SK-N-SH (cell line): ENCODE measurements around the gene GPN1. TPM values are rescaled to one million over a fixed set of nuclear protein-coding genes. Genes with fewer than 3 reads are reported as not detected.
A peak's percentile ranks its signal among the peaks of the same experiment; 100 is the strongest.
"Not testable (repeated sequence)": the region's sequence is repeated elsewhere in the genome, so short reads cannot be mapped to it uniquely, and the experiment has no call there.

ENCODE experiments used
- CTCF ChIA-PET: fragments of 300-600, 350-600 bp; formaldehyde crosslinking; extraction: SDS; loops from one replicate; lab custom pipeline; 2021; lab: Yijun Ruan, JAX
- POLR2A ChIA-PET: fragments of 350-600 bp; sonication (Branson Sonifier 250); formaldehyde crosslinking; extraction: SDS; loops from one replicate; lab custom pipeline; 2020; ENCODE audit warnings: antibody characterized with exemption, inconsistent platforms; lab: Yijun Ruan, JAX
- DNase-seq: peaks from one replicate; pipeline ENCODE4 v3.0.0; 2012
- H2AFZ ChIP-seq: fragments of 200-600 bp; sonication (generic); 2 replicates; pipeline ENCODE4 v1.8.1; 2016; ENCODE audit warnings: antibody characterized with exemption, mild to moderate bottlenecking, low read depth
- H3F3A ChIP-seq: fragments of 200-600 bp; sonication (generic); replicated peaks from 2 replicates; pipeline ENCODE3; 2016; ENCODE audit warnings: antibody characterized with exemption, mild to moderate bottlenecking; ENCODE audit not compliant: insufficient read depth
- H3K27ac ChIP-seq, 2 experiments: fragments of 200-500 bp in 1 of 2; fragments of 200-600 bp in 1 of 2; sonication (Bioruptor generic) in 1 of 2; sonication (generic), shearing (Covaris generic) in 1 of 2; 2 replicates each; pipeline versions ENCODE4 v1.5.1 to v1.6.1; 2014 to 2016; ENCODE audit warnings: low read depth in 2 of 2, inconsistent platforms in 1 of 2, low read length in 1 of 2, mild to moderate bottlenecking in 1 of 2, mixed read lengths in 1 of 2
- H3K27me3 ChIP-seq: fragments of 200-600 bp; sonication (generic), shearing (Covaris generic); 2 replicates; pipeline ENCODE4 v1.6.1; 2016; ENCODE audit warnings: mixed run types; ENCODE audit not compliant: insufficient read depth
- H3K36me3 ChIP-seq, 2 experiments: fragments of 200-500 bp in 1 of 2; fragments of 200-600 bp in 1 of 2; sonication (Bioruptor generic) in 1 of 2; sonication (generic) in 1 of 2; replicated peaks in 1 of 2; 2 replicates each; pipeline versions ENCODE3 to v1.5.1; 2014 to 2016; ENCODE audit warnings: low read length in 1 of 2, mild to moderate bottlenecking in 1 of 2; ENCODE audit not compliant: insufficient read depth in 2 of 2, control insufficient read depth in 1 of 2
- H3K4me1 ChIP-seq, 2 experiments: fragments of 200-500 bp in 1 of 2; fragments of 200-600 bp in 1 of 2; sonication (Bioruptor generic) in 1 of 2; sonication (generic), shearing (Covaris generic) in 1 of 2; 2 replicates each; pipeline versions ENCODE4 v1.5.1 to v1.6.1; 2014 to 2016; ENCODE audit warnings: low read depth in 1 of 2, low read length in 1 of 2, mixed run types in 1 of 2; ENCODE audit not compliant: insufficient read depth in 2 of 2, control insufficient read depth in 1 of 2
- H3K4me2 ChIP-seq: fragments of 200-600 bp; sonication (generic), shearing (Covaris generic); 2 replicates; pipeline ENCODE4 v1.6.1; 2017; ENCODE audit warnings: mixed run types
- H3K4me3 ChIP-seq, 2 experiments: fragments of 200-500 bp in 1 of 2; fragments of 200-600 bp in 1 of 2; sonication (Bioruptor generic) in 1 of 2; sonication (generic), shearing (Covaris generic) in 1 of 2; 2 replicates each; pipeline versions ENCODE4 v1.5.1 to v1.8.1; 2014 to 2016; ENCODE audit warnings: low read depth in 2 of 2, inconsistent platforms in 1 of 2, low read length in 1 of 2, mild to moderate bottlenecking in 1 of 2, mixed read lengths in 1 of 2, moderate library complexity in 1 of 2
- H3K79me2 ChIP-seq: fragments of 200-600 bp; sonication (generic); 2 replicates; pipeline ENCODE4 v1.8.1; 2017; ENCODE audit warnings: mild to moderate bottlenecking; ENCODE audit not compliant: insufficient read depth
- H3K9ac ChIP-seq: fragments of 200-600 bp; sonication (generic); 2 replicates; pipeline ENCODE4 v1.6.1; 2017; ENCODE audit warnings: mixed run types
- H3K9me2 ChIP-seq: fragments of 200-600 bp; sonication (generic); 2 replicates; pipeline ENCODE4 v1.6.1; 2017; ENCODE audit warnings: mixed run types
- H3K9me3 ChIP-seq: fragments of 200-600 bp; sonication (generic); 2 replicates; pipeline ENCODE4 v1.6.1; 2017; ENCODE audit warnings: mixed run types, mild to moderate bottlenecking, moderate library complexity
- H4K20me1 ChIP-seq: fragments of 200-600 bp; sonication (generic); 2 replicates; pipeline ENCODE4 v1.6.1; 2017; ENCODE audit warnings: mild to moderate bottlenecking, mixed run types; ENCODE audit not compliant: insufficient read depth
- CHD2 ChIP-seq: fragments of 150-350 bp; IDR thresholded peaks from 2 replicates; pipeline ENCODE4 v1.6.1; 2018; ENCODE audit warnings: low read length; ENCODE audit not compliant: partially characterized antibody
- ELF1 ChIP-seq: IDR thresholded peaks from 2 replicates; pipeline ENCODE4 v1.4.0; 2012
- EP300 ChIP-seq, 2 experiments: IDR thresholded peaks; 2 replicates each; pipeline versions ENCODE4 v1.4.0 to v1.6.1; 2012; ENCODE audit warnings: borderline replicate concordance in 1 of 2, low read depth in 1 of 2, low read length in 1 of 2
- FOSL2 ChIP-seq: IDR thresholded peaks from 2 replicates; pipeline ENCODE4 v1.4.0; 2012; ENCODE audit warnings: low read depth, mild to moderate bottlenecking, moderate library complexity, borderline replicate concordance
- FOXJ3 ChIP-seq: sonication (generic); formaldehyde crosslinking; IDR thresholded peaks from 2 replicates; pipeline ENCODE4 v1.5.1; 2020; ENCODE audit warnings: mild to moderate bottlenecking, missing genetic modification reagents
- GABPA ChIP-seq: IDR thresholded peaks from 2 replicates; pipeline ENCODE4 v1.4.0; 2012; ENCODE audit warnings: low read depth, mild to moderate bottlenecking
- GATA2 ChIP-seq: sonication (generic); formaldehyde crosslinking; IDR thresholded peaks from 2 replicates; pipeline ENCODE4 v1.5.0; 2020; ENCODE audit warnings: mild to moderate bottlenecking, missing genetic modification reagents
- JUND ChIP-seq: IDR thresholded peaks from 2 replicates; pipeline ENCODE4 v1.4.0; 2012
- NRF1 ChIP-seq: IDR thresholded peaks from 2 replicates; pipeline ENCODE4 v1.6.1; 2012; ENCODE audit warnings: low read depth, mild to moderate bottlenecking, low read length
- PBX3 ChIP-seq: IDR thresholded peaks from 2 replicates; pipeline ENCODE4; 2012
- POLR2AphosphoS5 ChIP-seq: IDR thresholded peaks from 2 replicates; pipeline ENCODE4 v1.6.1; 2012; ENCODE audit warnings: low read depth, low read length
- RAD21 ChIP-seq: IDR thresholded peaks from 2 replicates; pipeline ENCODE4 v1.6.1; 2012; ENCODE audit warnings: mild to moderate bottlenecking, low read length
- RCOR1 ChIP-seq: fragments of 150-350 bp; IDR thresholded peaks from 2 replicates; pipeline ENCODE4 v1.6.1; 2017; ENCODE audit warnings: antibody characterized with exemption, low read length
- REST ChIP-seq: IDR thresholded peaks from 2 replicates; pipeline ENCODE4 v1.6.1; 2012; ENCODE audit warnings: mild to moderate bottlenecking, low read depth, low read length, moderate library complexity
- RFX5 ChIP-seq: IDR thresholded peaks from 2 replicates; pipeline ENCODE4 v1.6.1; 2012; ENCODE audit warnings: mild to moderate bottlenecking, improper control_type of control experiment, low read length
- SMC3 ChIP-seq: IDR thresholded peaks from 2 replicates; pipeline ENCODE4 v1.6.1; 2012; ENCODE audit warnings: low read depth, low read length, improper control_type of control experiment
- TAF1 ChIP-seq: IDR thresholded peaks from 2 replicates; pipeline ENCODE4 v1.6.1; 2012; ENCODE audit warnings: low read depth, mild to moderate bottlenecking, low read length, moderate library complexity, borderline replicate concordance
- TCF12 ChIP-seq: IDR thresholded peaks from 2 replicates; pipeline ENCODE4 v1.4.0; 2012
- USF1 ChIP-seq: IDR thresholded peaks from 2 replicates; pipeline ENCODE4 v1.4.0; 2012; ENCODE audit warnings: low read depth, borderline replicate concordance
- USF2 ChIP-seq: fragments of 150-350 bp; IDR thresholded peaks from 2 replicates; pipeline ENCODE4 v1.6.1; 2017; ENCODE audit warnings: antibody characterized with exemption, low read length, low read depth, borderline replicate concordance
- WGBS: methylation state at CpG from one replicate; pipeline ENCODE4 v1.1.6; 2017; ENCODE audit warnings: low lambda C conversion rate; 5-methylcytosine and 5-hydroxymethylcytosine counted together
- polyA plus RNA-seq, 3 experiments: library from polyadenylated mRNA; depleted of rRNA; stranded (reverse); fragments of >200 nt; gene quantifications; 2 replicates each; pipeline ENCODE4 v1.2.3, GENCODE V29; 2012

The GPN1 gene
- polyA plus RNA-seq, 1 of the 3 experiments (the other 2 are of a cell fraction) = 74.0 TPM

- DNase-seq, H4K20me1 ChIP-seq, POLR2A ChIA-PET, H3K9me3 ChIP-seq, H3K4me3 ChIP-seq, H3K27me3 ChIP-seq, H3K9me2 ChIP-seq, H3K79me2 ChIP-seq: not testable (repeated sequence)
- CTCF ChIA-PET = interaction anchor here (0.6 to 17.5 kb wide), 46 partner anchors 9 to 799 kb away, joined by 3 to 333 read pairs (median 6); partner anchors contain the start of genes CCDC121, FNDC4, GPN1 and IFT172
- Histone ChIP-seq H3K27ac (peak overlapping the region; percentile 18 to 93; a peak in 3 of 4 replicates), H2AFZ (0 out of 2 replicates have a peak overlapping the region, but pooled peaks have one; percentile 48), H3K9ac (peak overlapping the region; percentile 55), H3F3A (peaks cover 29% of the 10 kb centered on the region), H3K4me2 (peak overlapping the region; percentile 56), H3K36me3 (peaks cover 35 to 39% of the 10 kb centered on the region in 2 experiments), H3K4me1 (peaks cover 0 to 19% of the 10 kb centered on the region in 2 experiments; a peak in 2 of 4 replicates)
- TF ChIP-seq JUND (peak; percentile 76), FOSL2 (peak; percentile 69; the same call in 1 of the 2 replicates), TCF12 (peak; percentile 23; the same call in 1 of the 2 replicates)
- 64% methylated on average over 7 of the region's 7 CpGs for WGBS
These were observed 53.5 kb downstream of the GPN1 start for GRCh38 chr2:27682334-27682771.

GRCh38 chr2:27683390-27684071 lies 54.7 kb downstream of the GPN1 start:
- Histone ChIP-seq H3K36me3 (peaks cover 38 to 39% of the 10 kb centered on the region in 2 experiments), H3F3A (peaks cover 29% of the 10 kb centered on the region), H3K4me3 (peak overlapping the region in 1 of 2 experiments; percentile 34; a peak in 1 of 4 replicates), H3K9me2 (no peaks in the 10 kb centered on the region), H3K9me3 (no peaks in the 10 kb centered on the region), H4K20me1 (no peaks in the 10 kb centered on the region), H3K4me2 (peak overlapping the region; percentile 56; the same call in 1 of the 2 replicates), H3K27ac (peak overlapping the region in 1 of 2 experiments; percentile 93; a peak in 2 of 4 replicates), H2AFZ (peak overlapping the region; percentile 64), H3K79me2 (no peaks in the 10 kb centered on the region), H3K4me1 (peaks cover 0 to 19% of the 10 kb centered on the region in 2 experiments; a peak in 2 of 4 replicates), H3K27me3 (no peaks in the 10 kb centered on the region), H3K9ac (peak overlapping the region; percentile 32; the same call in 1 of the 2 replicates)
- DNase-seq = peak; percentile 78
- POLR2A ChIA-PET = interaction anchor here (0.9 to 1.0 kb wide), 2 partner anchors 23 to 274 kb away, joined by 3 read pairs; partner anchors contain the start of gene PPM1G
- WGBS = 26% methylated on average over 9 of the region's 9 CpGs
- CTCF ChIA-PET = interaction anchor here (0.5 to 17.5 kb wide), 129 partner anchors 10 to 1159 kb away, joined by 3 to 333 read pairs (median 4); partner anchors contain the start of genes BABAM2, CCDC121, FNDC4 and GPN1
- TF ChIP-seq TAF1 (no peak), POLR2AphosphoS5 (no peak), RCOR1 (peak; percentile 83), PBX3 (no peak), RAD21 (peak; percentile 83), USF2 (no peak), REST (no peak), SMC3 (peak; percentile 67), EP300 (IDR thresholded peaks at IDR 0.05; ENCODE audit: borderline replicate concordance in 1 of 2, low read depth in 1 of 2, low read length in 1 of 2) (no peak), CHD2 (no peak), NRF1 (no peak), GATA2 (no peak), USF1 (no peak), TCF12 (no peak), GABPA (peak; percentile 21; the same call in 1 of the 2 replicates), RFX5 (no peak; the same call in 1 of the 2 replicates), ELF1 (no peak), FOXJ3 (CRISPR knock-in tag) (no peak)
